H1 (cell line): Measurements from ENCODE around the gene KIF5A. TPM values are rescaled to one million over a fixed set of nuclear protein-coding genes. Genes with fewer than 3 reads are reported as not detected.

Experiments used
- CTCF ChIA-PET: fragments of 300-600 bp; sonication (Branson Sonifier 250); formaldehyde crosslinking; loops from one replicate; lab custom pipeline; 2021; ENCODE audit not compliant: partially characterized antibody; lab: Charles Lee
- POLR2A ChIA-PET: fragments of 300-600 bp; sonication (Branson Sonifier 250); formaldehyde crosslinking; loops from one replicate; lab custom pipeline; 2021; ENCODE audit warnings: inconsistent platforms; ENCODE audit not compliant: partially characterized antibody; lab: Charles Lee
- DNase-seq, 2 experiments: peaks; one replicate each; pipeline versions ENCODE4 v3.0.0 to v3.0.0-alpha.2; 2010 to 2022; ENCODE audit warnings: low spot score in 2 of 2, low read depth in 1 of 2, mixed read lengths in 1 of 2
- FAIRE-seq: peaks from 2 replicates; lab custom pipeline; 2011; peaks lifted over from hg19 to GRCh38; lab: Jason Lieb, UNC
- H2AFZ ChIP-seq: 2 replicates; pipeline ENCODE4 v1.8.1; 2012; ENCODE audit warnings: low read length, inconsistent platforms
- H2AK5ac ChIP-seq: 2 replicates; pipeline ENCODE4 v1.6.1; 2013; ENCODE audit warnings: low read depth, low read length
- H2BK120ac ChIP-seq: replicated peaks from 2 replicates; pipeline ENCODE3; 2013; ENCODE audit warnings: low read depth, low read length, inconsistent platforms
- H2BK12ac ChIP-seq: 2 replicates; pipeline ENCODE4 v1.6.1; 2013; ENCODE audit warnings: low read depth, low read length
- H2BK15ac ChIP-seq: 2 replicates; pipeline ENCODE4 v1.6.1; 2013; ENCODE audit warnings: low read length
- H2BK20ac ChIP-seq: 2 replicates; pipeline ENCODE4 v1.6.1; 2013; ENCODE audit warnings: low read length
- H2BK5ac ChIP-seq: 2 replicates; pipeline ENCODE4 v1.6.1; 2013; ENCODE audit warnings: low read depth, low read length
- H3K14ac ChIP-seq: 2 replicates; pipeline ENCODE4 v1.6.1; 2013; ENCODE audit warnings: inconsistent platforms; ENCODE audit not compliant: insufficient read length
- H3K18ac ChIP-seq: 2 replicates; pipeline ENCODE4 v1.6.1; 2013; ENCODE audit warnings: low read length; ENCODE audit errors: extremely low read depth
- H3K23ac ChIP-seq: 2 replicates; pipeline ENCODE4 v1.6.1; 2013; ENCODE audit warnings: inconsistent platforms; ENCODE audit not compliant: insufficient read length
- H3K23me2 ChIP-seq: 2 replicates; pipeline ENCODE4 v1.6.1; 2013; ENCODE audit warnings: low read depth, low read length
- H3K27ac ChIP-seq: 2 replicates; pipeline ENCODE4 v1.6.1; 2011; ENCODE audit warnings: low read depth, low read length, inconsistent platforms
- H3K27me3 ChIP-seq, 4 experiments: replicated peaks in 1 of 4; 1 replicate in 1 of 4; 2 replicates in 3 of 4; pipeline versions ENCODE4 v1.6.1 to v1.8.1; 2011 to 2013; ENCODE audit warnings: low read length in 3 of 4, mild to moderate bottlenecking in 3 of 4, inconsistent platforms in 2 of 4, mixed read lengths in 2 of 4, moderate library complexity in 1 of 4; ENCODE audit not compliant: control insufficient read depth in 3 of 4, insufficient read depth in 3 of 4; ENCODE audit errors: extremely low read depth in 1 of 4
- H3K36me3 ChIP-seq, 4 experiments: 2 replicates each; pipeline versions ENCODE4 v1.6.1 to v1.8.1; 2011 to 2013; ENCODE audit warnings: mild to moderate bottlenecking in 4 of 4, low read length in 3 of 4, moderate library complexity in 2 of 4, control low read depth in 1 of 4, inconsistent platforms in 1 of 4; ENCODE audit not compliant: insufficient read depth in 4 of 4, control insufficient read depth in 2 of 4
- H3K4ac ChIP-seq: replicated peaks from 2 replicates; pipeline ENCODE3; 2013; ENCODE audit warnings: low read length, low read depth, mixed read lengths, inconsistent platforms; ENCODE audit not compliant: insufficient read length
- H3K4me1 ChIP-seq, 4 experiments: replicated peaks in 1 of 4; 1 replicate in 1 of 4; 2 replicates in 3 of 4; pipeline versions ENCODE4 v1.6.1 to v1.8.1; 2011 to 2013; ENCODE audit warnings: low read length in 3 of 4, inconsistent platforms in 2 of 4, mixed read lengths in 1 of 4; ENCODE audit not compliant: insufficient read depth in 4 of 4, control insufficient read depth in 3 of 4
- H3K4me2 ChIP-seq, 2 experiments: 2 replicates each; pipeline versions ENCODE4 v1.6.1 to v1.8.1; 2011 to 2013; ENCODE audit warnings: low read depth in 2 of 2, low read length in 2 of 2, control low read depth in 1 of 2, inconsistent platforms in 1 of 2, mild to moderate bottlenecking in 1 of 2; ENCODE audit not compliant: insufficient read depth in 1 of 2
- H3K4me3 ChIP-seq, 4 experiments: fragments of 200-600, 300-600 bp in 1 of 4; sonication (generic), shearing (Covaris generic), sonication (Bioruptor Twin) in 1 of 4; 2 replicates each; pipeline versions ENCODE4 v1.5.1 to v1.8.1; 2011 to 2016; ENCODE audit warnings: low read length in 4 of 4, low read depth in 3 of 4, control low read depth in 2 of 4, inconsistent platforms in 2 of 4, mild to moderate bottlenecking in 2 of 4, mixed read lengths in 1 of 4, moderate library complexity in 1 of 4; ENCODE audit not compliant: insufficient read depth in 2 of 4; ENCODE audit errors: extremely low read depth in 1 of 4
- H3K56ac ChIP-seq: replicated peaks from 2 replicates; pipeline ENCODE3; 2013; ENCODE audit warnings: low read depth, mild to moderate bottlenecking, mixed read lengths, low read length, inconsistent platforms; ENCODE audit not compliant: insufficient read length
- H3K79me1 ChIP-seq: 2 replicates; pipeline ENCODE4 v1.6.1; 2013; ENCODE audit warnings: low read depth, low read length, control low read depth
- H3K79me2 ChIP-seq, 2 experiments: 2 replicates each; pipeline versions ENCODE4 v1.6.1 to v1.8.1; 2012 to 2013; ENCODE audit warnings: low read length in 2 of 2, mild to moderate bottlenecking in 2 of 2, inconsistent platforms in 1 of 2; ENCODE audit not compliant: insufficient read depth in 2 of 2, control insufficient read depth in 1 of 2
- H3K9ac ChIP-seq, 4 experiments: replicated peaks in 1 of 4; 1 replicate in 1 of 4; 2 replicates in 3 of 4; pipeline versions ENCODE4 v1.6.1 to v1.8.1; 2011 to 2013; ENCODE audit warnings: low read depth in 3 of 4, low read length in 3 of 4, control low read depth in 2 of 4, mild to moderate bottlenecking in 2 of 4, moderate library complexity in 2 of 4, inconsistent platforms in 1 of 4; ENCODE audit errors: extremely low read depth in 1 of 4
- H3K9me3 ChIP-seq, 2 experiments: 2 replicates each; pipeline versions ENCODE4 v1.6.1 to v1.8.1; 2012 to 2013; ENCODE audit warnings: mild to moderate bottlenecking in 2 of 2, moderate library complexity in 2 of 2, control low read depth in 1 of 2, inconsistent platforms in 1 of 2, low read depth in 1 of 2, low read length in 1 of 2, mixed read lengths in 1 of 2; ENCODE audit not compliant: insufficient read depth in 2 of 2
- H4K20me1 ChIP-seq, 2 experiments: replicated peaks in 1 of 2; 2 replicates each; pipeline versions ENCODE3 to v1.8.1; 2011 to 2013; ENCODE audit warnings: inconsistent platforms in 2 of 2, low read length in 2 of 2, mild to moderate bottlenecking in 1 of 2; ENCODE audit not compliant: insufficient read depth in 2 of 2, control insufficient read depth in 1 of 2
- H4K5ac ChIP-seq: 2 replicates; pipeline ENCODE4 v1.6.1; 2013; ENCODE audit warnings: low read length, low read depth, mixed read lengths, inconsistent platforms; ENCODE audit not compliant: insufficient read length
- H4K8ac ChIP-seq: 2 replicates; pipeline ENCODE4 v1.8.0; 2013; ENCODE audit warnings: mild to moderate bottlenecking, moderate library complexity, low read length, inconsistent platforms; ENCODE audit not compliant: insufficient read depth; ENCODE audit errors: extremely low read depth
- H4K91ac ChIP-seq: replicated peaks from 2 replicates; pipeline ENCODE3; 2013; ENCODE audit warnings: low read length, mixed read lengths, inconsistent platforms; ENCODE audit not compliant: insufficient read length
- ATF2 ChIP-seq: IDR thresholded peaks from 2 replicates; pipeline ENCODE4 v1.6.1; 2012; ENCODE audit warnings: low read length, inconsistent platforms
- CHD1 ChIP-seq: IDR thresholded peaks from 2 replicates; pipeline ENCODE4 v1.6.1; 2012; ENCODE audit warnings: low read depth, low read length, improper control_type of control experiment
- HDAC2 ChIP-seq, 2 experiments: fragments of 300-600 bp in 1 of 2; sonication (generic) in 1 of 2; IDR thresholded peaks; 2 replicates each; pipeline ENCODE4 v1.6.1; 2011 to 2012; ENCODE audit warnings: low read depth in 2 of 2, low read length in 2 of 2, mild to moderate bottlenecking in 2 of 2, moderate library complexity in 2 of 2, borderline replicate concordance in 1 of 2, inconsistent platforms in 1 of 2
- MAX ChIP-seq: IDR thresholded peaks from 2 replicates; pipeline ENCODE4 v1.6.1; 2012; ENCODE audit warnings: inconsistent platforms
- ZNF274 ChIP-seq: IDR thresholded peaks from 2 replicates; pipeline ENCODE4 v1.7.0; 2012; ENCODE audit warnings: low read length, borderline replicate concordance; ENCODE audit errors: extremely low read depth
- WGBS, 2 experiments: shearing (Covaris generic) in 1 of 2; methylation state at CpG; one replicate each; pipeline versions ENCODE4 v1.1.6 to v1.1.7; 2013 to 2015; ENCODE audit warnings: low lambda C conversion rate in 2 of 2, mixed read lengths in 2 of 2, inconsistent platforms in 1 of 2, low coverage in 1 of 2, missing lambda C conversion rate in 1 of 2; ENCODE audit not compliant: insufficient replicate concordance in 2 of 2, insufficient coverage in 1 of 2, insufficient read length in 1 of 2; ENCODE audit errors: extremely low coverage in 1 of 2, missing lambda C conversion rate in 1 of 2; 5-methylcytosine and 5-hydroxymethylcytosine counted together
- polyA plus RNA-seq, 7 experiments: library from polyadenylated mRNA; depleted of rRNA in 3 of 7; stranded (reverse) in 5 of 7; unstranded in 2 of 7; fragments of >200 nt in 5 of 7; fragments of 200-250 nt in 2 of 7; gene quantifications; 1 replicate in 5 of 7; 2 replicates in 1 of 7; 4 replicates in 1 of 7; pipeline versions ENCODE4 v1.2.1 to v1.2.3, GENCODE V29; 2011 to 2013; ENCODE audit warnings: missing spikeins in 2 of 7, mixed read lengths in 2 of 7
- total RNA-seq: library from RNA; stranded (reverse); fragmentation: NEBNext Ultra II Directional; extraction: Animal tissue kit (Norgen Biotek cat#: 25700); gene quantifications from 2 replicates; pipeline ENCODE4 v1.2.1, GENCODE V29; 2021

Gene KIF5A
- total and polyA plus RNA-seq, 2 of the 8 experiments (the other 6 are each of a cell fraction or from before 2014, with no cell fraction given): 10.7 to 21.9 TPM

- H3K27ac ChIP-seq: no peak overlapping the region
- no peak overlapping the region for H3K18ac ChIP-seq
- H3K23ac ChIP-seq: no peak overlapping the region
- CTCF ChIA-PET: interaction anchor here (0.7 to 10.7 kb wide), 7 partner anchors 8 to 112 kb away, joined by 3 to 201 read pairs (median 6); partner anchors contain the start of genes ARHGEF25, B4GALNT1, DTX3 and OS9
- TF ChIP-seq HDAC2 (IDR thresholded peaks at IDR 0.05; ENCODE audit: borderline replicate concordance in 1 of 2, low read depth in 2 of 2, low read length in 2 of 2) (no peak), CHD1 (no peak), ZNF274 (no peak), MAX (no peak), ATF2 (no peak)
- no peak overlapping the region for H3K4me2 ChIP-seq
- peaks cover 0 to 31% (median 22%) of the 10 kb centered on the region in 4 experiments; a peak in 6 of 7 replicates for H3K4me1 ChIP-seq
- H2BK15ac ChIP-seq: no peak overlapping the region
- no peak overlapping the region for H2BK20ac ChIP-seq
- peaks cover 9% of the 10 kb centered on the region; the same call in 1 of the 2 replicates for H3K23me2 ChIP-seq
- H3K9ac ChIP-seq: no peak overlapping the region
- no peak overlapping the region for H2BK12ac ChIP-seq
- H2AK5ac ChIP-seq: no peak overlapping the region
- H3K36me3 ChIP-seq: no peaks in the 10 kb centered on the region; a peak in 1 of 8 replicates
- H3K79me1 ChIP-seq: 0 out of 2 replicates have a peak, but pooled peaks cover 2% of the 10 kb centered on the region
- no peak overlapping the region for H2BK5ac ChIP-seq
- H3K4me3 ChIP-seq: no peak overlapping the region
- no peak overlapping the region for H3K14ac ChIP-seq
- no peak for FAIRE-seq
- WGBS, 2 experiments: 76 to 100% methylated on average over 2 of the region's 2 CpGs
- H3K27me3 ChIP-seq: peaks cover 93 to 100% (median 99%) of the 10 kb centered on the region in 4 experiments
- H3K9me3 ChIP-seq: no peaks in the 10 kb centered on the region; a peak in 1 of 4 replicates
- H3K4ac ChIP-seq: no peak overlapping the region
- no peak overlapping the region for H4K5ac ChIP-seq
- peaks cover 0 to 31% of the 10 kb centered on the region in 2 experiments for H4K20me1 ChIP-seq
- H2AFZ ChIP-seq: no peak overlapping the region
- POLR2A ChIA-PET: interaction anchor here (1.3 to 1.6 kb wide), 3 partner anchors 103 to 149 kb away, joined by 3 read pairs; partner anchors contain the start of genes DDIT3, EEF1AKMT3, METTL1 and TSPAN31
- no peak overlapping the region for H4K8ac ChIP-seq
- H4K91ac ChIP-seq: no peak overlapping the region
- DNase-seq: no peak
- no peak overlapping the region for H2BK120ac ChIP-seq
- H3K79me2 ChIP-seq: no peaks in the 10 kb centered on the region
- no peak overlapping the region for H3K56ac ChIP-seq
Measured at GRCh38 chr12:57623385-57623784, 73.5 kb downstream of the KIF5A start.
